Measurements from ENCODE around the gene GFRA4.

GRCh38 chr20:3678198-3678597 lies 15.0 kb upstream of the GFRA4 start:
- no peak for TF ChIP-seq CTCF (IDR thresholded peaks at IDR 0.05; ENCODE audit: poor library complexity)
- TF ChIP-seq EZH2 (IDR thresholded peaks at IDR 0.05; ENCODE audit: borderline replicate concordance): no peak
- no peak for TF ChIP-seq EZH2phosphoT487 (IDR thresholded peaks at IDR 0.05; ENCODE audit: low read depth, severe bottlenecking, unreplicated experiment)
